ENCODE measurements around the gene DPEP3.

The DPEP3 gene

DNA sequence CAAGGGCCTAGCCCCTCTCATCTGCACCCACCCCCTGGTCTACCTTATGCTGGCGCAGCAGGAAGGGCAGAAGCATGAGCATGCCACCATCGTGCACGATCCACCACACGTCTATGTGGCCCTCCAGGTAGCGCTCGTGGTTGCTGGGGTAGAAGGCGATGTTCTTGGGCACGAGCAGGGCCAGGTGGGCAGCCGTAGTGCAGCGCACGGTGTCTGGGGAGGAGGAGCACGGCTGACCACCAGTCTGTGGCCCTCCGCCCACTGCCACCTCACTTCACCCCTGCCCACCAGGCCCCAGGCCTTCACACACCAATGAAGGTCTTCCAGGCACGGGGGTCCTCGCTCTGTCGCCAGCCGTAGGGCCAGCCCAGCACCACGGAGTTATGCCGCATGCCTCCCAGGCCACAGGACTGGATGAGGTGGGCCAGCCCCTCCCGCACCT, 34.1 kb downstream of the DPEP3 start:
- in situ Hi-C loops (cut with MboI; ENCODE audit: low sequenced_read_pairs) = no loop called here

DNA sequence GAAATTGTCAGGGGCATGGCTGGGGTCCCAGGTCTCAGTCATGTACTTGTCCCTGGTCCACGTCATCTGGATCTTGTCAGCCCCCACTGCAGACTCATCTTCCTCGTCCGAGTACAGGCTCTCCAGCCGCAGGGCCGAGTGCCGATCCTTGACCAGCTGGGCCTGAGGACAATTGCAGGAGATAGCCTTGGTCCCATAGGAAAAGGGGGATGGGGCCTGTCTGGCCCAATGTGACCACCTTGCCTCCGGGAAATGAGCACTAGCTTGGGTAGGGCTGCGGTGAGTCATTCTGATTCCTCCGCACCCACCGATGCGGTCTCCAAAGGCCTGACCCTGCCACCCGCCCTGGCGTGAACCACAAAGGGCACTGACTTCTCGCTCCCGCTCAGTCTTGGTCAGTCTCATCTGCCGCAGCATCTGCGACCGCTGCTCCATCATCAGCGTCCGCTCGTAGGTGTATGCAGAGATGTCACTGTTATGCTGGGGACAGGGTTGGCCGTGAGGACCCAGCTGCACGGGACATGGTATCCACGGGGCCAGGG, 34.8 kb downstream of the DPEP3 start:
- in situ Hi-C loops (cut with MboI; ENCODE audit: low sequenced_read_pairs) = no loop called here

DNA sequence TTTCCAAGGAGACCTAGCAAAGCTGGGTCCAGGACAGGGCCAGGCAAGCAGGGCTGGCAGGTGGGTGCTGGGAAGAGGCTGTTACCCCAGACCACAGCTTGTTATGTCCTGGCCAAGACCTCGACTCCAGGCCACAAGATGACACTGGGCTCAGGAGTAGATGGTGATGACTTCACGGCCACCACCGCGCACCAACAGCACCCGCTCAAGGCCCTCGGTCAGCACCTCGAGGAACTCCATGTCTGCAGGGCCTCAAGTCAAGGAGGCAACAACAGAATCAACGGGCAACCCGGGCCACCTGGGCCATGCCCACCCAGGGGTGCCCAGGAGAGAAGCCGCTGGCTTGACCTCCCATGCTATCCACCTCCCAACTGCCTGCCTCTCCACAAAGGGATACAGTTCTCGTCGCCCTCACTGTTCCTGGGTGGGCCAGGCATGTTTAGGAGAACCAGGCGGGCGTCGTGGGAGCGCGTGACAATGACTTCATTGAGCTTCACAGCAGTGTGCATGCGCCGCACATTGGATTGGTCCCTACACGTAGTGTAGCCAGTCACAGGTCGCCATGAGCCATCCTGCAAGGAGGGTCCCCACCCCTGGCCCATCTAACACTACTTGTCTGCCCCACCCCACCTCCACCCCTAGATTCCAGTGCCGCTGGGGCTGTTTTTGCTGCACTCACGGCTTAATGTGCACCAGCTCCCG, 35.5 kb downstream of the DPEP3 start:
- in situ Hi-C loops (cut with MboI; ENCODE audit: low sequenced_read_pairs) = no loop called here

DNA sequence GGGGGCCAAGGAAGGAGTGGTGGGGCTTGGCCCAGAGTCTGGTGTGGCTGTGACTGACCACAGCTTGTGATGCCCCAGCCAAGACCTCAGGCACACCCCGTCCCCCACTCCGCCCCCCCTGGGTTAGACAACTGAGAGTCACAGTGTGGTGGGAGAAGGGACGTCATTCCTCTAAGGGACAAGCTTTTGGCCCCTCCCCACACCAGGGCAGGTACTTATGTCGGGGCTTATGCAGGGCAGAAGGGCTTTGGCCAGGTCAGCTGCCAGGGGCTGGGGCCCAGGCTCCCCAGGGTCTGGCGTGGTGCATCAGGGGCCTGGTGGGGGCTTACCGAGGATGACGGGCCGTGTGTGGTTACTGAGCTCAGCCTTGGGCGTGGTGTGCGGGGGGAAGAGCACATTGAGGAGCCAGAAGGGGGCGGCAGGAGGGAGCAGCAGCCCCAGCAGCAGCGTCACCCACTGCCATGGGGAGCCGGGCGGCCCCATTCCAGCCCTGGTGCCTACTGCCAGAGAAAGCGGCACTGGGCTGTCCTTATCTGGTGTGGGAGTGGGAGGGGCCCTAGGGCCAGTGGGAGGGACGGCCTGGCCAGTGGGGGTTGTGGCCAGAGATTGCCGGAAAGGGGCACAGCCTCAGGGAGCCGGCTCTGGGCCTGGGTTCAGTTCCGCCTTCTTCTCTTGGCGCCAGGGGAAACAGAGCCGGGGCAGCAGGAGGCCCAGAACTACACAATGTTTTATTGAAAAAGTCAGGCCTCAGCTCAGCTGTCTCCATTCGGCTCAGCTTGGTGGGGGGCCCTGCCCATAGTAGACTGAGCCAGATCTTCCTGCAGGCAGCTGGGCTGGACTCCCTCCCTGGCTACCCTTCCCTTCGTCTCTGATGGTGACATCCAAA, 36.4 kb downstream of the DPEP3 start, which contains the start of gene LCAT:
Gene LCAT (minus strand): TSS at position 502 of the 886 bp plus-strand sequence. CDS start 19 bp downstream, at position 483.
- in situ Hi-C loops (cut with MboI; ENCODE audit: low sequenced_read_pairs) = no loop called here

DNA sequence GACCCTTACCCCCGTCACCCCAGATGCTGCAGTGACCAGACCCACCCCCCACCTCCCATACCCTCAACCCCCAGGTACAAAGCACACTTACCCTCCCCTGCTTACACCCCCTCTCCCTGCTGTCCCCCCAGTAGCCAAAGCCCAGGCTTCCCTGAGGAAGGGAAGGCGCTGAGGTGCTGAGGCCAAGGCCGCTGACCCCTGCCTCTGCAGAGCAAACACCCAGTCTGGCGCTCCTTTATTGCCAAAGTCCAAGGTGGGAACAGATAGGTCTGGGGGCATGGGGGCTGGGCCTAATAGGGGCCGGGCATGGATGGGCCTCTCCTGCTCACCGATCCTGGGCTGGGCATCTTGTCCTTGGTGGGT, 37.1 kb downstream of the DPEP3 start:
- in situ Hi-C loops (cut with MboI; ENCODE audit: low sequenced_read_pairs) = no loop called here

DNA sequence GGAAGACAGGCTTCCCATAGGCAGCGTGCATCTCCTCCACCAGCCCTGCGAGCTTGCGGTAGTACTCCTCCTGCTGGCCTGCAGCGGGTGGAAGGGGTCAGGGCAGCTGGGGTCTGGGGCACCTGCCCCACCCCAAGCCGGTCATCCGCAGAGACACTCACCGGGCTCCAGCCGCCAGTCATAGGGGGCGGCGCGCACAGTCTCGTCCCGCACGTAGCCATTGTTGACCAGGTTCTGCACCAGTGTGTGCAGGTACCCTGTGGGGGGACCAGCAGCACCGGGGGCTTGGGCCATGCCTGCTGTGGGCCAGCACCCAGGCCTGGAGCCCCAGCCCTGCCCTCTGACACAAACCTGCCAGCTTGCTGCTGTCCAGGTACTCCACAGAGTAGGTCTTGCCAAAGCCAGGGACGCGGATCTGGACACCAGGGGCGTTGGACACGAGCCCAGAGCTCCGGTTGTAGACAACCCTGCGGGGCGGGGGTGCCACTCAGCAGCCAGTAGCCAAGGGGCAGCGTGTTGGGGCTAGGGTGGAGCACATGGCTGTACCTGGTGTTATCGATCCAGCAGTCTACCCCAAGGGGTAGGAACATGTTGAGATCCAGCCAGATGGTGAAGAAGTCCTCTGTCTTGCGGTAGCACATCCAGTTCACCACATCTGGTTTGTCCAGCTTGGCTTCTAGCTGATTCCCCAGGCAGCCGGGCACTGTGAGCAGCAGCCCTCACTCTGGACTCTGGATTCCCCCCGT, 37.6 kb downstream of the DPEP3 start:
- in situ Hi-C loops (cut with MboI; ENCODE audit: low sequenced_read_pairs) = no loop called here

DNA sequence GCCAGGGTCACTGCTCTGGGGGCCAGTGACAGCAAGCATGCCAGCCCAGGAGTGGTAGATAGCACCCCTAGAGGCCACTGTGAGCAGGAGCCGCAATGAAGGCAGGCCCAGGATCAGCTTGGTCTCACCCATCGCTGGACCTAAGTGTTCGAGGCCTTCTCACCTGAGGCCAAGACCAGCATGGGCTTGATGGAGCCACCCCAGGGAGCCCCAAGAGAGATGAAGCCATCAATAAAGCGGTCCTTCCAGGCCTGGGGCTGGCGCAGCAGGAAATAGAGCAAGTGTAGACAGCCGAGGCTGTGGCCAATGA, 38.1 kb downstream of the DPEP3 start:
- in situ Hi-C loops (cut with MboI; ENCODE audit: low sequenced_read_pairs) = no loop called here

DNA sequence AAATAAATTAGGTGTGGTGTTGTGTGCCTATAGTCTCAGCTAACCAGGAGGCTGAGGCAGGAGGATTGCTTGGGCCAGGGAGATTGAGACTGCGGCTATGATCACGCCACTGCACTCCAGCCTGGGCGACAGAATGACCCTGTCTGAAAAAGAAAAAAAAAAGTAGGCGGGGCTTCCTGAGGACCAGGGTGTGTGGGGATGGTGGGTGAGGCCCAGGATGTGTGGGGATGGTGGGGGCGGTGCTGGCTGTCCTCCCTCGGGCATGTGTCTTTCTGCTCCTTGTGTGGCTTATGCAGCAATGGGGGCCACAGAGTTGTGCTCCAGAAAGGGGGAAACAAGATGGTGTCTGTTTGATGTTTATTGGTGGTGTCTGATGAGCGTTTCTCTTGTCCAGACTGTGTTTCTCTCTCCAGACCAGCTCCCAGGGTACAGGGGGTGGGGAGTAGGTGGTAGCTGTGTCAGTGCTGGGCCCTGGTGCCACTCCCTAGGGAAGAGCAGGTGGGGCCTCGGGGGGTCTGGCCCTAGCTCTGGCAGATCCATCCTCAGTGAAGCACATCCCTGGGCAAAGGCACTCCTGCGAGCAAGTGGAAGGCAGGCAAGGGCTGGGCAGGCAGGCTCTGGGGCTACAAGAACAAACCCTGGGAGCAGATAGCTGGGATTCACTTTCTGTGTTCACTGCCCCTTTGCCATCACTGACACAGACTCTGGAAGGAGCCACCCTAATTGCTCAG, 38.7 kb downstream of the DPEP3 start:
- in situ Hi-C loops (cut with MboI; ENCODE audit: low sequenced_read_pairs) = no loop called here

DNA sequence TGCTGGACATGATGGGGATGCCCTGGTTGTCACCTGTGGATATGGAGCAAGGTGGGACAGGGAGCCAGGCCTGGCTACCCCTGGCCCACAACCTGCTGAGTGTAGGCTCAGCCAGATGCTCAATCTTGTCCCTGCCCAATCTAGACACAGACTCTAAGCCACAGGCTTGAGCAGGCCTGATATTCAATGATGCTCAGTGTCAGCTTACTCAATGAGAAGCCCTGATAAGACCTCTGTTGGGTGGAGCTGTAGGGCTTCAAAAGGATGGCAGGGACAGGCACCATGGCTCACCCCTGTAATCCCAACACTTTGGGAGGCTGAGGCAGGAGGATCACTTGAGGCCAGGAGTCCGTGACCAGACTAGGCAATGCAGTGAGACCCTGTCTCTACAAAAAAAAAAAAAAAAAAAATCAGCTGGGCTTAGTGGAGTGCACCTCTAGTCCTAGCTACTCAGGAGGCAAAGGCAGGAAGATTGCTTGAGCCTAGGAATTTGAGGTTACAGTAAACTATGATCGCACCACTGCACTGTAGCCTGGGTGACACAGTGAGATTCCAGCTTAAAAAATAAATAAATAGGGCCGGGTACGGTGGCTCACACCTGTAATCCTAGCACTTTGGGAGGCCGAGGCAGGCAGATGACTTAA, 39.7 kb downstream of the DPEP3 start:
- in situ Hi-C loops (cut with MboI; ENCODE audit: low sequenced_read_pairs) = no loop called here

DNA sequence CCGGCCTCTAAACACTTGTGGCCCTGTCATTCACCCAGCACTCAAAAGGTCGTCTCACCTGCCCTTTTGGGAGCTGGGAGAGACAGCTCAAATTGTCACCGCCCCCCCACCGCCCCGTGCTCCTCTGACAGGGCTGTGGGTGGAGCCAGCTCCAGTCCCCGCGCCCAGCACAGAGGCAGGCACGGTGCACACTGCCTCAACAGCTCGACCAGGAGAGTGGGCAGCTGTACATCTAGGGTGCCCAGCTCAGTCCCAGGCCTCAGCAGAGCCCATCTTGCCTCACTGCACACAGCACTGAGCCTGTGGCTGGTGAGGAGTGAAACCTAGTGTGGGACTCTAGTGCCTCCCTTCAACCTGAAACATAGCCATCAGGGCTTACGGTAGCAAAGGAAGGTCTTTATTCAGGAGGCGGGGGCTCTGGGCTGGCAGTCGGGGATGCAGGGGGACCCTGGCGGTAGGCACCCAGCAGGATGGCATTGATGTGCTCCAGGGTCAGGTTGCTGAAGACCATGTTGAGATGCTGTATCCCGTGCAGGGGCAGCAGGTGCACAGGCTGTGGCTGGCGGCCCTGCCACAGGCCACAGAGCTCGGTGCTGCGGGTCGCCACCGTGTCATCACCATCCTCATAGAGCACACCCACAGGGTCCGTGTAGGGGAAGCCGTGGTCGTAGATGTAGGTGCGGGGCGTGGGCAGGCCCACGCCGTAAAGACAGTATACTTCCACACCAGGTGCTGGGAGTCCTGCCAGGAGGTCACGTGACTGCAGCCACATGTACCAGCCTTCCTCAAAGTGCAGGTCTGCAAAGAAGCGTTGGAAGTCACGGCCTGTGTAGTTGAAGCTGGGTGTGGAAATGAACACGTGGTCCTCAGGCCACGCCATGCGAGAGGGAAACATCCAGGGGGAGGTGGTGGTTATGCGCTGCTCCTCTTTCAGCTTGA, 40.5 kb downstream of the DPEP3 start:
- in situ Hi-C loops (cut with MboI; ENCODE audit: low sequenced_read_pairs) = loop anchor here (10.0 kb wide), 1 partner anchor 275 kb away; the partner anchor contains the start of genes ACD, C16orf86, ENKD1 and PARD6A

DNA sequence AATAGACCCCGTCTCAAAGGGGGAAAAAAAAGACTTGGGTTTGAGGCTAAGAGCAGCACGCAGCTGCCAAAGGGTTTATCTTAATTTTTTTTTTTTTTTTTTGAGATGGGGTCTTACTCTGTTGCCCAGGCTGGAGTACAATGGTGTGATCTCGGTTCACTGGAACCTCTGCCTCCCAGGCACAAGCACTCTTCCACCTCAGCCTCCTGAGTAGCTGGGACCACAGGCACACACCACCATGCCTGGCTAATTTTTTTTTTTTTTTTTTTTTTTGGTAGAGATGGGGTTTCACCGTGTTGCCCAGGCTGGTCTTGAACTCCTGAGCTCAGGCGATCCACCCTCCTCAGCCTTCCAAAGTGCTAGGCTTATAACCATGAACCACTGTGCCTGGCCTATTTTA, 42.6 kb downstream of the DPEP3 start:
- in situ Hi-C loops (cut with MboI; ENCODE audit: low sequenced_read_pairs) = loop anchor here (10.0 kb wide), 1 partner anchor 273 kb away; the partner anchor contains the start of genes ACD, C16orf86, ENKD1 and PARD6A

DNA sequence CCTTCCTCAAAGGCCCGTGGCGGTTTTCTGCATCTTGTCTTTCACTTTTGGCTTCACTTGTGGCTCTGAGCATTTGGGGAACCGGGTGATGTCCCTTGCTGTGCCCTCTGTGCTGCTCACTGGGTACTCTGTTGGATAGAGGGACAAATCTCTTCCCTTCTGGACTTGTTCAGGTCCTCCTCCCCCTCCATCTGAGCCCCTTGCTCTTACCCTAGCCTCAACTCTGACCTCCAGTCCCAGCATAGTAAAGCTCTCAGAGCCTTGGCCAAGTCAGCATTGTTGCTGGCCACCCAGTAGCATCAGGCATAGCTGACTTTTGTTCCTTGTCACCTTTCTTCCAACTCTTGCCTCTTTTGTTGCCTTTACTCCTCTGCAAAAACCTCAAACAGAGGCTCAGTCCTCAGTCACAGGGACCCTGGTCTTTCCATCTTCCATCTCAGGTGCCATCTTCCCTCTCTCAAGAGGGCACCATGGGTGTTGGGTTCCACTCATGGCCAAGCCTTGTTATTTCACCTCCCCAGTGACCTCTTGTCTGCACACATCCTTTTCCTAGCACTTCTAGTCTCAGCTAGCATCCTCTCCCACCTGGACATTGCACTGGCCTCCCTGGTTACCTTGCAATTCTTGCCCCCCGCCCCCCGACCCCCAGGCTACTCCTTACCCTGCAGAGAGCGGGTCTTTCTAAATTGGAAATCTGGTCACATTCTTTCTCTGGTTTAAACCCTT, 43.3 kb downstream of the DPEP3 start:
- in situ Hi-C loops (cut with MboI; ENCODE audit: low sequenced_read_pairs) = loop anchor here (10.0 kb wide), 1 partner anchor 272 kb away; the partner anchor contains the start of genes ACD, C16orf86, ENKD1 and PARD6A

DNA sequence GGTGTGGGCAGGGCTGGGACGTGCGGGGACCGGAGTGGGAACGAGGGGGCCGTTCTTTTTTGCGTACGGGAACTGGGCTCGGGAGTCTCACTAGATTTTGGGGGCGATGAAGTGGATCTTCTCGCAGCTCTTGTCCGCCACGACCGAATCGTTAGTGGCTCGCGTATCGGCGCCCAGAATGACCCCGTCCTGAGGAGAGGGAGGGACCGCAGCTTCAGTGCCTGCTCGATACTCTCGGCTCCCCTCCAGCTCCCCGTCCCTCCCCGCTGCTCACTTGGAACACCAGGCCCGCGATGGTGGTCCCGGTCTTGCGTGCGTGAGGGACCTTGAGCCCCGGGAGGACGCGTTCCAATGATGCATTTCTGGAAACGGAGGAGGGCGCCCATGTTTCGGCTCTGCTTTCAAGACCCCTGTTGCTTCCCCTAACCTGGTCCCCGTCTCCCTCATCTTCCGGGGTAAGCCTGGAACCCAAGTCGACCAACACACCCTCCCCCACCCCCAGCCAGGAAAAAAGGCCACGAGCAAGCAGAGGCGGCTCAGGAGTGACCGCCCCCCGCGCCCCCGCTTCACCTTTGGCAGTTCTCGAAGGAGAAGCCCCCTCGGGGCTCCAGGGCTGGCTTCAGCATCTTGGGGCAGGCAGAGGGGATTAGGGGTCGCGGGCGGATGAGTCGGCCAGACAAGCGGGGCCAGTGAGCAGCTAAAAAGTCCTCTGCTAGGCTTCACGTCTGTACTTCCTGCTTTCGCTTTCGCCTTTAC, 44.0 kb downstream of the DPEP3 start, which contains the start of gene PSMB10:
Gene PSMB10 (minus strand): TSS at position 727 of the 756 bp plus-strand sequence. CDS start 101 bp downstream, at position 626.
- in situ Hi-C loops (cut with MboI; ENCODE audit: low sequenced_read_pairs) = loop anchor here (10.0 kb wide), 1 partner anchor 272 kb away; the partner anchor contains the start of genes ACD, C16orf86, ENKD1 and PARD6A

DNA sequence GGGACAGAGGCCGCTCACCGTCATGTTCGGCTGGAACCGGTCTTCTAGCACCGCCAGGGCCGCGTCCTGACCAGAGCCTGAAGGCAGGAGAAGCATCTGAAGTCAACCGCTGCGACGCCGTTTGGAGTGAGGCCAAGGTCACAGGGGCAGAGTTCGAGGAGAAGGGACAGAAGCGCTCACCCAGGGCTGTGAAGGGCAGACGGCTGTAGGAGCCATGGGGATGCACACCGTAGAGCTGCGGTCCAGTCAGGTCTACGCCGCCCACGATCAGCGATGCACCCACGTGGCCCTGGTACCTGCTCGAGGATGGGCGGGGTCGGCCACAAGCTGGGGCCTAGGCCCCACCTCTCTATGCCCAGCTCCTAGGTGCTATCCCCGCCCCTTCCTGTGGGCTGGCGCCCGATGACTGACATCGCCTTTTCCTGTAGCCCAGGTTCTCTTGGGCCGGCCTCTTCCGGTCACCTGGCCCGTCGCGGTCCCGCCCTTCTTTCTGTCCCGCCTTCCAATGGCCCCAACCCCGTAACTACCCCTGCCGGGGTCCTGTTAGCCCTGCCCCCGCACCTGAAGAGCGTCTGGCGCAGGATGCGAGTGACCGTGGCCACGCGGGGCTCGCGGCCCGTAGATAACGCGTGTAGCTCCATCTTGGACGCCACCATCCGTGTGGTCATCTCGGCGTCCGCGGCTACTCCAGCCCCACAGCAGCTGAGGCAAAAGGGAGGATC, 44.7 kb downstream of the DPEP3 start:
- in situ Hi-C loops (cut with MboI; ENCODE audit: low sequenced_read_pairs) = loop anchor here (10.0 kb wide), 1 partner anchor 271 kb away; the partner anchor contains the start of genes ACD, C16orf86, ENKD1 and PARD6A

DNA sequence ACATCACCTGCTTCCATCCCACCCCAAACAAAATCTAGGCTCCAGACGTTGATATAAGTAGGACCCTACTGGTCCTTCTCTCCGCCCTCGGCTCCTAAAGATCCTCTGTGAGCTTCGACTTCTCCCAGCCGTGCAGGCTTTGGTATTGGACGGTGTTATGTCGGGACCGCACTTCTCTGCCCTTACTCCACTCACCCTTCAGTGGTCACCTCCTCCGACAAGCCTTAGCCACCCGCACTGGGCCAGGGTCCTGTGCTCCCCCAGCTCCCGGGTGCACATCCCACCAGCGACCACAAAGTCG, 45.2 kb downstream of the DPEP3 start:
- in situ Hi-C loops (cut with MboI; ENCODE audit: low sequenced_read_pairs) = loop anchor here (10.0 kb wide), 1 partner anchor 270 kb away; the partner anchor contains the start of genes ACD, C16orf86, ENKD1 and PARD6A

Measured in HL-60/S4 (cell line).